Epithelial cell of proximal tubule (primary cell): Measurements from ENCODE around the gene NLRC3. TPM values are rescaled to one million over a fixed set of nuclear protein-coding genes. Genes with fewer than 3 reads are reported as not detected.

ENCODE experiments used
- DNase-seq: peaks from one replicate; pipeline ENCODE4 v3.0.0-alpha.2; 2011; ENCODE audit warnings: low read depth
- H3K4me3 ChIP-seq: 2 replicates; pipeline ENCODE4 v1.5.1; 2011; ENCODE audit warnings: low read depth, mild to moderate bottlenecking, low read length
- total RNA-seq: library from RNA; depleted of rRNA; stranded (reverse); fragments of >200 nt; gene quantifications from 2 replicates; pipeline ENCODE4 v1.2.3, GENCODE V29; 2015
- TF ChIP-seq, protein P1 (sequence below): conservative IDR thresholded peaks from 2 replicates; pipeline ENCODE4 v1.5.1; 2012; ENCODE audit warnings: low read depth, mild to moderate bottlenecking, low read length

Gene NLRC3
- total RNA-seq, 1 donor from 2014 or later: not detected

DNA sequence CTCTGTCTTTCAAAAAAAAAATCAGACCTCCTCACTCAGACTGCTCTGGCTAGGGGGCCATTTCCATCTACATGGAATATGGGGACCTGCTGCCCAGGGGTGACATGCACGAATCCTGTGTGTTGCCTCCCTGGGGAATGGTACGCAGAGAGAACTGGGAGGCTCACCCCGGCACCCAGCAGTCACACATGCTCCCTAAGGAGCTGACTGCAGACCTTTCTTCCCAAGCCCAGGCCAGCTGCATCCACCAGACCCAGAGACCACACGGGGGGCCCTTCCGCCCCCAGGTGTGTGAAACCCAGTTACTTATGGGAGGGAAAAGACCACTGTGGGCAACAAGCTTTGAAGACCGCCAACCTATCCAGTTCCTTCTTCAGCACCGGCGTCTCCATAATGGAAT, 7.2 kb upstream of the NLRC3 start:
- no peak overlapping the region for H3K4me3 ChIP-seq
- DNase-seq: no peak

DNA sequence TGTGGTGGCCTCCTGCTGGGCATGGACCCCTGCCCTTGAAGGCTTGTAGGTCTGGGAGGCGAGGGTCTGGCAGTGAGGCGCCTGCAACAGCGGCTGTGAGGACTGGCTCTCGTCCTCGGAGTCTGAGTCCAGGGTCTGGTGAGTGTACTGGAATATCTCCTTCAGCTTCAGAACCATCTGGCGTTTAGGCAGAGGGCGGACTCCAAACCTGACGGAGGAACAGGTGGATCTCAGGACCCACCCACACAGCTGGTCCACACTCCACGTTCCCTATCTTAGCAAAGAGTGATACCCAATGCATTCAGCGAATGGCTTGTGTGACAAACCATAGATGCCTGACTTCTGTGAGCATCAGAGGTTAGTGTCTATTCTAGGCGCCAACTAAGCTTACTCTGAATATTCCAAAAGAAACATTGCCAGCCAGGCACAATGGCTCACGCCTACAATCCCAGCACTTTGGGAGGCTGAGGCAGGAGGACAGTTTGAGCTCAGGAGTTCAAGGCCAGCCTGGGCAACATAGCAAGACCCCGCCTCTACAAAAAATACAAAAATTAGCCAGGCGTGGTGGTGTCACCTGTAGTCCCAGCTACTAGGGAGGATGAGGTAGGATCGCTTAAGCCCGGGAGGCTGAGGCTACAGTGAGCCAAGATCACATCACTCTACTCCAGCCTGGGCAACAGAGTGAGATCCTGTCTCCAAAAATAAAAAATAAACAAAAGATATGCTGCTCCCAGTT, 6.3 kb upstream of the NLRC3 start:
- no peak for DNase-seq
- no peak overlapping the region for H3K4me3 ChIP-seq
- TF ChIP-seq, protein P1, sequence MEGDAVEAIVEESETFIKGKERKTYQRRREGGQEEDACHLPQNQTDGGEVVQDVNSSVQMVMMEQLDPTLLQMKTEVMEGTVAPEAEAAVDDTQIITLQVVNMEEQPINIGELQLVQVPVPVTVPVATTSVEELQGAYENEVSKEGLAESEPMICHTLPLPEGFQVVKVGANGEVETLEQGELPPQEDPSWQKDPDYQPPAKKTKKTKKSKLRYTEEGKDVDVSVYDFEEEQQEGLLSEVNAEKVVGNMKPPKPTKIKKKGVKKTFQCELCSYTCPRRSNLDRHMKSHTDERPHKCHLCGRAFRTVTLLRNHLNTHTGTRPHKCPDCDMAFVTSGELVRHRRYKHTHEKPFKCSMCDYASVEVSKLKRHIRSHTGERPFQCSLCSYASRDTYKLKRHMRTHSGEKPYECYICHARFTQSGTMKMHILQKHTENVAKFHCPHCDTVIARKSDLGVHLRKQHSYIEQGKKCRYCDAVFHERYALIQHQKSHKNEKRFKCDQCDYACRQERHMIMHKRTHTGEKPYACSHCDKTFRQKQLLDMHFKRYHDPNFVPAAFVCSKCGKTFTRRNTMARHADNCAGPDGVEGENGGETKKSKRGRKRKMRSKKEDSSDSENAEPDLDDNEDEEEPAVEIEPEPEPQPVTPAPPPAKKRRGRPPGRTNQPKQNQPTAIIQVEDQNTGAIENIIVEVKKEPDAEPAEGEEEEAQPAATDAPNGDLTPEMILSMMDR: no peak

More for the DNA sequence above, 7.2 kb upstream of the NLRC3 start:
- TF ChIP-seq, protein P1: no peak

DNA sequence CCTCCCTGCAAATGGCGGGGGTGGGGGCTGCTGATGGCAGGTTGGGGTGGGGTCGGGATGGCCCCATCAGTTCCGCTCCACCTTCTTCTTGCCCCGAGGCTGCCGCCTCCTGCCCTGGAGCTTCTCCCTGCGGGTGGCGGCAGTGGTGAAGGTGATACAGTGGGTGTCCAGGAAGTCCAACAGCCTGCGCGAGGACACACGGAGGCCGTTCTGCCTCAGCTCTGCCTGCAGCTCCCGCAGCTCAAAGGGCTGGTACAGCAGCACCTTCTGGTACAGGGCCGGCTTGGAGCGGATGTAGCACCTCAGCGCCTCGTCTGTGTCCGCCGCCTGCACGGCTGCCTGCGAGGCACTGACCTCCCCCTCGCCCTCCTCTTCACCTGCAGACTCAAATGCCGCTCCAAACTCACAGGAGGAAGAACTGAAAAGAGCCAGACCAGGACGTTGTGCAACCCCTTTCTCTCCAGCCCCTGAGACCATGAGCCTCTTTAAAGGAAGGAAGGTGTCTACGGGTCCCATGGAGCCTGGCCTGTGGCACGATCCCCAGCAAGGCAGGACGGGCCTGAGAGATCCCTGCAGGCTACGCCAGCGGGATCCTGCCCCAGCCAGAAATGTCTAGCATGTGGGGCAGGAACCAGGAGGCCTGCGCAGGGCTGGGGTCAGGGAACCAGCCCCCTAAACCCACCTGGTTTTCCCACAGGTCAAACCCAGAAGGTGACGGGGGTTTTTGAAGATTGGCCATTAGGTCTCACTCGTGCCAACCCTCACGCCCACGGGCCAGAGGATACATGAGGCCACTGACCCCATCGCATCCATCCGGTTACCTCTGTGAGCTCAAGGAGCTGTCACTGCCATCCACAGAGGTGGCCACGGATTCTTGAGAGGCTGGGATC, 5.3 kb upstream of the NLRC3 start:
- no peak overlapping the region for H3K4me3 ChIP-seq
- TF ChIP-seq, protein P1: no peak
- no peak for DNase-seq

DNA sequence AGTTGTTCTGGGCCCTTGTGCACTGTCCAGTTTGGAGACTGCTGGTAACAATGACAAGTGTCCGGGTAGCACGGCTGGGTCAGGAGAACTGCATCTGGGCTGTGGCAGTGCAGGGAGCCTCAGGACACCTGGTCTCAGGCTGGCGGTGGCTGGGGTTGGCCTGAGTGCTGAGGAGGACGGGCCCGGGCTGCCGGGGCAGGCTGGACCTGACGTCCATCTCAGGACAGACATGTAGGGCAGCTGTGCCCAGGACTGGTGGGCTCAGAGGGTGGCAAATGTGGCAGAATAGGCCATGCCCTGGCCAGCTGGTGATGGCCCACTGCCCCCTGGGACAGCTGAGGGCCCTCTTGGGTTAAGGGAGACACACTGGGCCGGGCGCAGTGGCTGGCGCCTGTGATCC, 4.2 kb upstream of the NLRC3 start:
- TF ChIP-seq, protein P1: no peak
- no peak overlapping the region for H3K4me3 ChIP-seq
- no peak for DNase-seq

DNA sequence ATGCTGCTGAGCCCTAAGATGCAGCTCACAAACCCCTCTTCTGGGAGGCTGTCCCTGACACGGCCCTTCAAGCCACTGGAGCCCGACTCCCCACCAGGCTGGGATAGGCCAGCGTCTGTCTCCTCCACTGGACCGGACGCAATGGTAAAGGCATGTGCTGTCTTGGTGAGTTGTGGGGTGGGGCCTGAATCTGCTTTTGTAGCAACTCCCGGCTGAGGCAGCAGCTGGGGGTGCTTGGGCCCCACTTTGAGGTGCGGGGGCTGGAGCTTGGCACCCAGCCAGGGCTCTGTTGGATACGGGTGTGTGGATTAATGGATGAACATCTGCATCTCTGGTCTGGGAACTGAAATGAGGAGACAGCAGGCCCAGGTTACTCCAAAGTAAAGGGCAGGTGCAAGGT, 3.5 kb upstream of the NLRC3 start:
- no peak overlapping the region for H3K4me3 ChIP-seq
- no peak for DNase-seq
- TF ChIP-seq, protein P1: no peak

DNA sequence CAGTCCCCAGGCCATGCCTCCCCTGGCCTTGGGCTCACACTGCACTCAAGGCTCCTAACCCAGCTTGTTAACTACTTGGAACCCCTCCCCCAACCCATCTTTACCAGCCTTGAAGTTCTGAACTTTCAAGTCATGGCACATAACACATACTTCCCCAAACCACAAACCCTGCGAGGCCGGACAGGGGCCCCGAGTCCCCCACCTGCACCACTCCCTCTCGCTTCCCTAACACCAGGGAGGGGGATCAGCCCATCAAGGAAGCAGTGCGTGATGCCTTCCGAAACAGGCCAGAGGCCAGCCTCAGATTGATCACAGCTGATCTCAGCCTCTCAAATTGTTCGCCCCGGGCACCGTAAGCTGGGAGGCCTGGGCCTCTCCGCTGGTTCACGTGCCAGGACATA, 3.0 kb upstream of the NLRC3 start:
- no peak for DNase-seq
- no peak overlapping the region for H3K4me3 ChIP-seq

More for the DNA sequence above, 3.0 kb upstream of the NLRC3 start:
- TF ChIP-seq, protein P1: no peak
